Measurements from ENCODE around the gene S100B.

S100B gene

DNA sequence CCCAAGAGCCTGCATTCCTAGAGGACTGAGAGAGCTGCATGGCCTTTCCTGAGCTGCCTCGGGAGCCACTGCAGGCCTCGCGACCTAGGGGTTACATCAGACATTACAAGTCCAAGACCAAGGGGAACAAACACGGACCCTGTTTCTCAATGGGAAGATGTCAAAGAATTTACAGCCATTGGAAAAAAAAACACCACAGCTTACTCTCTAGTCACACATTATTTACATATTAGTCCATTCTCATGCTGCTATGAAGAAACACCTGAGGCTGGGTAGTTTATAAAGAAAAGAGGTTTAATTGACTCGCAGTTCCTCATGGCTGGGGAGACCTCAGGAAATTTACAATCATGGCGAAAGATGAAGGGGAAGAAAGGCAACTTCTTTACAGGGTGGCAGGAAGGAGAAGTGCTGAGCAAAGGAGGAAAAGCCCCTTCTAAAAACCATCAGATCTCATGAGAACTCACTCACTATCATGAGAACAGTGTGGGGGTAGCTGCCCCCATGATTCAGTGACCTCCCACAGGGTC lies 22.2 kb upstream of the S100B start:
- DNase-seq, result no peak

DNA sequence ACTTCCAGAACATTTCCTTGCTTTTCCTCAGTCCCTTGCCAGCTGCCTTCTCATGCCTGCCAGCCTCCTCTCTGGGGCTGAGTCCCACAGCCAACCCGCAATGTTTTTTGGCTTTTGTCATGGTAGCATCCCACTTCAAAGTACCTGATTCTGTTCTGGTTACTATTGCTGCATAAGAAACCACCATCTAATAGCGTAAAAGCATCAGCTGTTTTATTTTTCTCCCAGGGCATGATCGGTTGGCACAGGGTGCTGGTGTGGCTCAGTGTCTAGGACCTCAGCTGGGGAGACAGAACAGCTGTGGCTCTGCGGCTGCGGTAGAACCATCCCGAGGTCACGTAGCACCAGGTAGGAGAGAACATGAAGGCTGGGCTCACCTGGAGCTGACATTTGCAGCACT lies 21.7 kb upstream of the S100B start:
- no peak for DNase-seq

DNA sequence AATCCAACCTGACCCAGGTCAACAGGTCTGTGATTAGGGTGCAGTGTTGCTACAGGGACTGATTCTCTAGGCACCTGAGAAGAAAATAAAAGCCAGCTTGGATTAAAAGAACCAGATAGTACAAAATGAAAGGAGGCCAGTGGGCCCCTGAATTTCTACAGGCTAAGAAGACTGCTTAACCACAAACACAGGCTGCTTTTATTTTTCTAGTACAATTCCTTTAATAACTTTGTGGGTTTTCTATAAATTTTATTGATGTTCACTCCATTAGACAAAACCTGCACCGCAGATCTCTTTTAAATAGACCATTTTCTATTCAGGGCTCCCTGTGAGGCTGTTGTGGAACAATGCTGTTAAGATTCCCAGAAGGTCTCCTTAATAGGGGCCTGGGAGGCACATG lies 20.9 kb upstream of the S100B start:
- no peak for DNase-seq

DNA sequence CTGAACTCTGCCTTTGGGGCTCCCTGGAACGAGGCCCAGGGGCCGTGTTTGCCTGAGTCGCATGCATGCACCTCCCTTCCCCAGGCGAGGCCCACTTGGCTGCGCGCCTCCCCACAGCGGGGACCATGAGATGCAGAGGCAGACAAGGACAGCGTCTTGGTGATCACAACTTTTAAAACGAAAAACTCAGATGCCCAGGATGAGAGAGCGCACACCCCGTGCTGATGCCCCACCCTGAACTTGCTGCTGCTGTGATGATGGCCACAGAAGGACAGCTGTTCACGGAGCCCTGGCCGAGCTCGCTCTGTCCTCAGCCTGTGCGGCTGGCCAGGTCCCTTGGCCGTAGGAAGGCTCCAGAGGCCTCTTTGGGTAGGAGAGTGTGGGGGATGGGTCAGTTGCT lies 19.2 kb upstream of the S100B start:
- DNase-seq, result no peak

DNA sequence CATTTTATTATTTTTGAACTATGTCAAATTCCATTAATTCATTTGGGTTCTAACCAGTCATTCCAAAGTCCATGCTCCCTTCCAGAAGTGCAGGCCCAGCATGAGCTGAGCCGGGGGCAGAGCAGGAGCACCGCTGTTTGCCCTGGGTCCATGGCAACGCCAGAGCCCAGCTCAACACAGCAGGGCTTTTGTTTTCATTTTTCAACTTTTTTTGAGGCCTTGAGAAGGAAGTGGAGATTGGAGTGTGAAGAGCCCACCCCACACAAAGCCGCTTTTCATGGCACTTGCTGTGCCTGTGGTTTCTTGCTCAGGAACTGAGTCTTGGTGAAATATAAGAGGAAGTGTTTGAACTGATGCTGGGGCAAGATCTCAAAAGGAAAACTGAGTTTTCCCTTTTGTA lies 17.3 kb upstream of the S100B start:
- no peak for DNase-seq

DNA sequence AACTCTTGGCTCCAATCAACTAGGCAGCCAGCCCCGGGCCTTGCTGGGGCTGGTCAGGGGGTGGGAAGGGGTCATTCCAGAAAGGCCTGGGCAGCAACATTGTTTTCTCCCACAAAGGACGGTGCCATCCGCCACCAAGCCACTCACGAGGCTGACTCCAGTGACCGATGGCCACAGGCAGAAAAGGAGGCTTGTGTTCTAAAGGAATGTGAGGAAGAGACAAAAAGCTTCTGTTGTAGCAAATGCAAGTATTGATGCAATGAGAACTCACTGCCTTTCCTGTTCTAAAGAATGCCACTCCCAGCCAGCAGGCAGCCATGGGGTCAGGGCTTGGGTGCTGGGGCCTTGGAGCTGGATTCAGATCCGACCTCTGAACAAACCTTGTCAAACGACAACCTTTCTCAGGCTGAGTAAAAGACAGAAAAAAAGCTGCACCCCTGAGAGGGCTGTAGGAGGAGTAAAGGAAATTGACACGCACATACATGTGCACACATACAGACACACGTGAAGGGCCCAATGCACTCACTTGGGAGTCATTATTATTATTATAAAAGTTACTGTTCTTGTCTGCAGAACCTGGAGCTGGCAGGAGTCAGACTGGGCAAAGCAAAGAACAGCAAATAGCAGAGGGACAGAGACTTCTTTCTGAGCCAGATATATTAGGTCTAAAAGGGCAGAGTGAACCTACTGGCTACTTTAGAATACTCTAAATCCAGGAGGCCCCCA lies 16.7 kb upstream of the S100B start:
- DNase-seq, result no peak

DNA sequence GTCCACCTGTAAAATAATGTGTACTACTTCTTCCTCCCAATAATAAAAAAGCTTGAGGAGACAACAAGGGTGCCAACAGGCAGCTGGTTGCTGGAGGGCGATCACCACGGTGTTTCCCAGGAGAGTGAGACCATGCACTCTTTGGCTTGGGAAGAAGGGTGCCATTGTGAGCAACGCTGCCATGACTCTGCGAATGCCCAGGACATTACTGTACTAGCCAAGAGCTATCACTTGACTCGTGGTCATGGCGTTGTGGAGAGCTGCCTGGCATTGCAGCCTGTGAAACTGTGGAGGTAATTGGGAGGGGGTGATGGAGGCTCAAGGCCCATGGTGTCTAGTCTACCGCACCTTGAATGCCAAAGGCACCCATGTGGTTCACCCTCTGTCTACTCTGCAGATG lies 16.0 kb upstream of the S100B start:
- no peak for DNase-seq

DNA sequence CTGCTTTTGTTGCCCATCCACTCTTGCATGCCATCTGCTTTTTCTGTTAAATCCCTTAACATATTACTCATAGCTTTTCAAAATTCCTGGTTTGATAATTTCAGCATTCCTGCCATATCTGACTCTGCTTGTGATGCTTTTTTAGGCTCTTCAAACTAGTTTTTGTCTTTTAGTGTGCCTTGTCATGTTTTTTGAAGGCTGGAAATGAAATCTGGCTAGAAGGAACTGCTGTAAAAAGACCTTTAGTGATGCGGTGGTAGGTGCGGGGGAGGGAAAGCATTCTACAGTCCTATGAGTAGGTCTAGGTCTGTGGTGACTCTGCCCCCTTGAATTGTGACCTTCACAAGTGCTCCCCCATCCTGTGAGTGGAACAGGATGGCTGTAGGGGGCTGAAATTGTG lies 15.0 kb upstream of the S100B start:
- no peak for DNase-seq

DNA sequence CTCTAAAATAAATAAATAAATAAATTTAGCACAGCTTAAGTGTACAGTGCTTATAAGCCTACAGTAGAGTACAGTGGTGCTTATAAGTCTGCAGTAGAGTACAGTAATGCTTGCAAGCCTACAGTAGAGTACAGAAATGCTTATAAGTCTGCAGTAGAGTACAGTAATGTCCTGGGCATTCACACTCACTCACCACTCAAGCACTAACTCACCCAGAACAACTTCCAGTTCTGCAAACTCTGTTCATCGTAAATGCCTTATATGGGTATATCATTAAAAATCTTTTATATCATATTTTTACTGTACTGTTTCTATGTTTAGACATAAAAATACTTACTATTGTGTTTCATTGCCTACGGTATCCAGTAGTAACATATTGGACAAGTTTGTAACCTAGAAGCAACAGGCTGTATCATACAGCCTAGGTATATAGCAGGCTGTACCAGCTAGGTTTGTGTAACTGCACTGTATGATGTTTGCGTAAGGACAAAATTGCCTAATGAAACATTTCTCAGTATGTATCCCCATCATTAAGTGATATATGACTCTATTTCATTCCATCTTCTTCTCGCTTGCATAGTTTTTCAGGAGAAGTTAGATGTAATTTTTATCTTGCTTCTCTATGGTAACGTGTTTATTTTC lies 14.0 kb upstream of the S100B start:
- no peak for DNase-seq

DNA sequence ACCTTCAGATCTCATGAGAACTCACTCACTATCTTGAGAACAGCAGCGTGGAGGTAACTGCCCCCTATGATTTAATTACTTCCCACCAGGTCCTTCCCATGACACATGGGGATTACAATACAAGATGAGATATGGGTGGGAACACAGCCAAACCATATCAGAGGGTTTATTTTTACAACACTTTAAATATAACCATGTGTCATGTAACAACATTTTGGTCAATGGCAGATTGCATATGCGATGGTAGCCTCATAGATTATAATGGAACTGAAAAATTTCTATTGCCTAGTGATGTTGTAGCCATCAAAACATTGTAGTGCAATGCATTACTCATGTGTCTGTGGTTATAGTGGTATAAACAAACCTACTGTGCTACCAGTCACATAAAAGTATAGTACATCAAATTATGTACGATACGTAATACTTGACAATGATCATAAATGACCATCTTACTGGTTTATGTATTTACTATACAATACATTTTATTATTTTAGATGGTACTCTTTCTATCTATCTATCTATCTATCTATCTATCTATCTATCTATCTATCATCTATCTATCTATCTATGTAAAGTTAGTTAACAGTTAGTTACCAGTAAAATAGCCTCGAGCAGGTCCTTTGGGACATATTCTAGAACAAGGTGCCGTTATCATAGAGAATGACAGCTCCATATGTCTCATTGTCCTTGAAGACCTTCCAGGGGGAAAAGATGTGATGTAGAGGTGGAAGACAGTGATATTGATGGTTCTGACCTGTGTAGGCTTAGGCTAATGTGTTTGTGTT lies 12.6 kb upstream of the S100B start:
- no peak for DNase-seq

DNA sequence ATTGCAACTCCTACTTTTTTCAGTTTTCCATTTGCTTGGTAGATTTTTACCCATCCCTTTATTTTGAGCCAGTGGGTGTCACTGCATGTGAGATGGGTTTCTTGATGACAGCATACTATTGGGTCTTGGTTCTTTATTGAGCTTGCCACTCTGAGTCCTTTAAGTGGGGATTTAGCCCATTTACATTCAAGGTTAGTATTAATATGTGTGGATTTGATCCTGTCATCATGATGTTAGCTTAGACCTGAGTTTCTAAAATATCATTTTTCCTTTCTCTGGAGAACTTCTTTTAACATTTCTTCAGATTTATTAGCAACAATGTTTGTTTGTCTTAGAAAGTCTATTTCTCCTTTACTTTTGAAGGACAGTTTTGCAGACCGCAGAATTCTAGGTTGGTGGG lies 11.8 kb upstream of the S100B start:
- no peak for DNase-seq

DNA sequence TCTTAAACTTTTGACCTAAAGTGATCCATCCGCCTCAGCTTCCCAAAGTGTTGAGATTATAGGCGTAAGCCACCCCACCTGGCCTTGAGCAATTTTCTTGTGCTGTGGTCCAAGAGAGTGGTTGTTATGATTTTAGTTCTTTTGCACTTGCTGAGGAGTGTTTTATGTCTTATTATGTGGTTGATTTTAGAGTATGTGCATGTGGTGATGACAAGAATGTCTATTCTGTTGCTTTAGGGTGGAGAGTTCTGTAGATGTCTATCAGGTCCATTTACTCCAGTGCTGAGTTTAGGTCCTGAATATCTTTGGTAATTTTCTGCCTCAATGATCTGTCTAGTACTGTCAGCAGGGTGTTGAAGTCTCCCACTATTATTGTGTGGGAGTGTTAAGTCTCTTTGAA lies 11.2 kb upstream of the S100B start:
- no peak for DNase-seq

DNA sequence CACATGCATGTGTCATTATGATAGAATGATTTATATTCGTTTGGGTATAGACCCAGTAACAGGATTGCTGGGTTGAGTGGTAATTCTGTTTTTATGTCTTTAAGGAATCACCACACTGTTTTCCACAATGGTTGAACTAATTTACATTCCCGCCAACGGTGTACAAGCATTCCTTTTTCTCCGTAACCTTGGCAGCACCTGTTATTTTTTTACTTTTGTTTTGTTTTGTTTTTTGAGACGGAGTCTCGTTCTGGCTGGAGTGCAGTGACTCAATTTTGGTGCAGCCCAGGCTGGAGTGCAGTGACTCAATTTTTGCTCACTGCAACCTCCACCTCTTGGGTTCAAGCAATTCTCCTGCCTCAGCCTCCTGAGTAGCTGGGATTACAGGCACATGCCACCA lies 8.5 kb upstream of the S100B start:
- DNase-seq, result no peak

DNA sequence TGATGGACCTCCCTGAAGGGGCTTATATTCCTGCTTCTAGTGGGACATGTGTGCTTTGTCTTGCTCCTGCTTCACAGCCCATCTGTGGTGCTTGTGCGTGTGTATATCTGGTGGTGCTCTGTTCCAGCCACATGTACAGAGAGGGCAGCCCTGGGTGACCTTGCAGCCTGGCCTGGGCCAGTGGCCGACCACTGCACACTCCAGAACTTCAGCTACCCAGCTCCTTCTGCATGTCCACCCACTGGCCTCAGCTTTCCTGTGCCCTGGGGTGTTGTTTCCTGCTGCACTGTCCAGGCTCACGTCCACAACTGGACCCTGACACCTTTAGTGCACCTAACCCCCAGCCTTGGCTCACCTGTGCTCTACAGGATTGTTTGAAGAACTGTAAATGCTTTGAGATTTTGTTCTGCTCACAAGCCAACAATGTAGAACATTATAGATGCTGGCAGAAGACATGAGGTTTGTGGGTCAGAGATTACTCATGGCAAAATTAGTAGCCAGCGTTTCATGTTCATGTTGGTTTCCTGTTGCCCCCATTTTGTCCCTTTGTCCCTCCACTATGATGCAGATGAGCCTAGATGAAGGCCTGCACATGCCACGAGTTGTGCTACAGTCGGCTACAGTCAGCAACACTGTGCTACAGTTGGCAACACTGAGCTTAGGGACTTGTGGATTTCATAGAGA lies 5.3 kb upstream of the S100B start:
- no peak for DNase-seq

DNA sequence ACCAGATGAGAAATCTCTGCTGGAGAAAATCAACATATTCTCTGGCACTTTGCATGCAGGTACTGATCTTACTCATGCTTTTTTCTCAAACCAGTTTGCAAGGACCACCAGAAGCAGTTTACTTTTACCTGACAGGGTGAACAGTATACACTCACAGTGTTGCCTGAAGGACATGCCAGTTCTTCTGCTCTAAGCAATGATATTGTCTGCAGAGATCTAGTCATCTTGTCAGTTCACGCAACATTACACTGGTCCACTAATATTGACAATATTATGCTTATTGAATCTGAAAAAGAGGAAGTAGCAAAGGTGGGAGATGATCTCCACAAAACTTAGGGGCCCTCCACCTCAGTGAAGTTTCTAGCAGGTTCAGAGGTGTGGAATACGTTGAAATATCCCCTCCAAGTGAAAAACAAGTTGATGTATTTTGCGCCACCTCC lies 3.8 kb upstream of the S100B start:
- no peak for DNase-seq

DNA sequence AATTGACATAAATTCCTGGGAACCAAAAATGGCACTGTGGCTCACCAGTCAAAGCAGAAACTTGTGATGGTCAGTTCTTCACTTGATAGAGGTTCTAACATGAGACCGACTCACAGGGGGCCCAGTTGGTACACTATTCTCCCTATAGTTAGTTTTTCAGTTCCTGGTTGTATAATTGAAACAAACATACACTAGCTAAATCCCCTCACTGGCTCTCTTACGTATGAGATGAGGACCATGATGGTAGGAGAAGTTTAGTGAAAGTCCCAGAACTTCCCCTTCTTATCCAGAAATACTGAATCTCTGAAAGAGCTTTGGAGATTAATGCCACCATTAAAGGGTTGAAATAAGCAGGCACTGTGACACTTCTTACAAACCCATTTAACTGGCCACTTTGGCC lies 2.8 kb upstream of the S100B start:
- no peak for DNase-seq

DNA sequence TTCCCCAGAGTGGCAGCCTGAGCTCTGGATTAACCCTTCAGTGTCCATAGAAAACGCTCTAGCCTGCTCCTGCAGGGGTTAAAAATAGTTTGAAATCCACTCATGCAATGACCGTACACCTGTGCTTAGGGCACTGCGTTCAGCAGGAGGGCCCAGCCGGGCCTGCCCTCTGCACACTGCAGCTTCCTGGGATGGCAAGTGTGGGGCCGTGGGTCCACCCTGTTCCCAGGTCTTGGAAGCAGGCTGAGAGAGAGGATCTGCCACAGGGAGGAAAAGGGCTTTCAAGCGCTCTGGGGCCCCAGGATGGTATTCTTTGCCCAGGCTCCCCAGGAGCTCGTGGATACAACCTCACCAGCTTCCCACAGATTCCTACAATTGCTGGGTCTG lies 1.5 kb upstream of the S100B start:
- no peak for DNase-seq

DNA sequence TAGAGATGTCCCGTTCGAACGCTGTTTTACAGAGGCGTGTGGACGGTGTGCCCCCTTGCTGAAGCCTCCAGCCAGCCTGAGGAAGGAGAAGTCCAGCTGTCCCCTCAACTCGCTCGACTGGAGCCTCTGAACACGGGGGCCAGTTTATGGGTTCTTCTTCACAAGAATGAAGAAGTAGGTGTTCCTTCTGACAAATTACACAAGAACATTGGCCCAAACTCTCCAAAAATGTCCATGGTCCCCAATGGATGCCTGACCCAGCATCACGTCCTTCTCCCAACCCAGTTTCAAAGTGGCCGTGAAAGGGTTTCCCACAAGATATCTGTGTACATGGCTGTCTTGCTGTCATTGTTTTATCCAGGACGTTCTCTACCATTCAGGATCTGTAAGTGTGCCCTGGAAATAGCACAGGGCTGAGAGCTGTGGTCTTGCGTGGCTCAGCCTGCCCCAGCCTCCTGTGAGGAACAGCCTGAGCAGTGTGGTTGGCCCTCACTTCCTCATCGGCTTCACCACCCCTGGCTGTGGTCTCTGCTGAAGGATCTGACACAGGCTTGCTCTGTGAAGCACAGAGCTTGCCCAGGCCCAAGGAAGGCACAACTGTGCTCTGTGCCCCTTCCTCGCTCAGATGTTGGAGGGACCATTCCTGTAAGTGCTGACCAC lies 1.0 kb upstream of the S100B start:
- no peak for DNase-seq

DNA sequence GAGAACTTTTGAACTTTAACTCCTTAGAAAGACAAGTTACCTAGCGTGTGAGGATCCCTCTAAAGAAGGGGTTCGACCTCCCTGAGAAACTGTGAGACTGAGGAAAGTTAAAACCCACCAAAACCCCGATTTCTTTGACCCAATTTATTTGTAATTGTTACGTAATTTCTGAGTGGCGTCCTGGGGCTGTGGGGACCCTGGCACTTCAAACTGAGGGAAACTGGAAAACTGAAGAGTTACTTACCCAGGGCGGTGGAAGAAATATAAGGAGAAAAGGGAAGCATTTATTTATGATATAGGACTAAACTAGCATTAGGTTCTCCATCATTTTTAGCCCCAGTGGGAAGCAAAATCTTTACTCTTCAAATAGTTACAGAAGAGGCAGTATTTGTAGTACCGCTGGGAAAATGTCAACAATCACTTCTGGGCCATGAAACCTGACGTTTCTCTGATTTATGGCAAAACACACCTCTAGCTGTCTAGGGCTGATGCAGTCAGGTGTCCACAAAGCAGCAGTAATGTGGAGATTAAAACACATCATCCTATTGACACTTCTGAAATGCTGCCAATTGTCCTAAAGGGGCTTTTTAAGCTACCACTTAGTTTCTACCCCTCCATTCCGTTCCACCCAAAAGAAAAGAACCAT lies 430 bp downstream of the S100B start:
- DNase-seq, result no peak

DNA sequence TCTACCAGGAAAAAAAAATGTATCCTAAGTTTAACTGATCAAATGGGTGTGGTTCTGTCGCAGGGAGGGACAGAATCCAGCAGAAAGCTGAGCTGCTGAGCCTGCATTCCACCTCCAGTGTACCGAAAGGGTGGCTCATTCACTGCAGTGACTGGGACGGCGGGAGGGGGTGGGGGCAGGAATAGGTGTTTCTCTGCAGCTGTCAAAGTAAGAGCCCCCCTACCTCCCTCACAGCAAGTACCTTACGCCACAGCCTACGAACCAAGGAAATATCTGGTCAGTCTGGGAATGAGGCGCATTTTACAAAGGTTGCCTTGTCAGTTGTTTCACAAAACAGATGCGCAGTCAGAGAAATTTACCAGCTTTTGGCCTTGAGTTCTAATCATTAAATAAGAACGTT lies 1.7 kb downstream of the S100B start:
- no peak for DNase-seq

DNA sequence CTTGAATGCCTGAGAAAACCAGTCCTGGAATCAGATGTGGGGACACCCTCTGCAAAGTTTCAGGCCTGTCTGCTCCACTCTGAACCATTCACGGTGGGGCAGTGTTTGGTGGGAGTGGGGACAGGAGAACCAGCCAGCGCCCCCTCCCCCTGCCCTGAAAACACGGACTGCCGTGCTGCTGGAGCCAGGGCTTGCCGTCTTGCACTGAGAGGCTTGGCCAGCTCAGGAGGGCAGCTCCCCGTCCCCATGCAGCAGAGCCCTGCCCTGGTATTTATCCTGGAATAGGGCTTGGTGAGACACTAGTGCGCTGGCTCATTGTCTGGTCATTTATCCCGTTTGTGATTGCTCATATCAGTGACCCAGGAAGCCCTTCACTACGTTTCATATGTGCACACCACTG lies 3.9 kb downstream of the S100B start:
- no peak for DNase-seq

DNA sequence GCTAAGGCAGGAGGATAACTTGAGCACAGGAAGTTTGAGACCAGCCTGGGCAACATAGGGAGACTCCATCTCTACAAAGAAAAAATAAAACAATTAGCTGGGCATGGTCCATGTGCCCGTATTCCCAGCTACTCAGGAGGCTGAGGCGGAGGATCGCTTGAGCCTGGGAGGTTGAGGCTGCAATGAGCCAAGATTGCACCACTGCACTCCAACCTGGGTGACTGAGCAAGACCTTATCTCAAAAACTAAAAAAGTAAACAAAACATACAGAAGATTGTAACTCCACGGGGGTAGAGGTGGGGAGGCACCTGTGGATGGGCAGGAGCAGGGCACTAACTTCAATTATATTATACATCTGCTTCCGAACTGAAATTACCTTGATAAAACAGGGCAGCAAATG lies 4.6 kb downstream of the S100B start:
- DNase-seq, result no peak
